Gastrocnemius medialis (tissue), 4 donors: ENCODE results near the gene ATF5. TPM values are rescaled to one million over a fixed set of nuclear protein-coding genes. Genes with fewer than 3 reads are reported as not detected.
"Not testable (repeated sequence)": the region's sequence is repeated elsewhere in the genome, so short reads cannot be mapped to it uniquely, and the experiment has no call there.

Experiments
- ATAC-seq, 2 donors: fragments of 150-250 bp; one replicate each; pipeline ENCODE4 v1.9.1; 2016
- DNase-seq, 2 donors: peaks; one replicate each; pipeline ENCODE4 v3.0.0-alpha.2; 2019
- H3K27ac ChIP-seq, 4 donors: fragments of 200-600 bp; sonication (generic); 1 replicate in 1 of 4; 2 replicates in 3 of 4; pipeline ENCODE4 v1.5.1; 2016 to 2018; ENCODE audit warnings: mild to moderate bottlenecking in 2 of 4, moderate library complexity in 1 of 4
- H3K27me3 ChIP-seq, 3 donors: fragments of 200-600 bp; sonication (generic) in 2 of 3; 1 replicate in 1 of 3; 2 replicates in 2 of 3; pipeline versions ENCODE4 v1.5.1 to v1.6.0; 2016 to 2019; ENCODE audit warnings: mild to moderate bottlenecking in 1 of 3, moderate library complexity in 1 of 3
- H3K36me3 ChIP-seq, 2 donors: fragments of 200-600 bp; sonication (generic) in 1 of 2; one replicate each; pipeline ENCODE4 v1.5.1; 2017 to 2018
- H3K4me1 ChIP-seq, 2 donors: fragments of 200-600 bp; sonication (generic) in 1 of 2; one replicate each; pipeline ENCODE4 v1.5.1; 2016 to 2017; ENCODE audit warnings: mild to moderate bottlenecking in 2 of 2
- H3K4me3 ChIP-seq, 4 donors: fragments of 200-600 bp; sonication (generic) in 3 of 4; 1 replicate in 1 of 4; 2 replicates in 3 of 4; pipeline ENCODE4 v1.5.1; 2016 to 2019; ENCODE audit warnings: mild to moderate bottlenecking in 2 of 4
- H3K9me3 ChIP-seq, 3 donors: fragments of 200-600 bp; sonication (generic) in 2 of 3; 1 replicate in 1 of 3; 2 replicates in 2 of 3; pipeline ENCODE4 v1.5.1; 2016 to 2019
- POLR2A ChIP-seq, 2 donors: fragments of 450-650 bp; IDR thresholded peaks; one replicate each; pipeline ENCODE4 v1.6.1; 2017; ENCODE audit warnings: antibody characterized with exemption in 2 of 2, mild to moderate bottlenecking in 2 of 2, moderate library complexity in 2 of 2
- in situ Hi-C, 4 donors: fragments of 200-750 bp; cut with MboI; loops; one replicate each; pipeline versions ENCODE4 v1.15.0 to v1.8.0; 2017; ENCODE audit warnings: low sequenced_read_pairs in 4 of 4
- intact Hi-C: fragments of 100-400 bp; cut with DNase I; formaldehyde crosslinking; loops from one replicate; pipeline ENCODE4 v1.15.1; 2023; ENCODE audit warnings: low total_unique reads
- total RNA-seq, 4 donors: library from RNA; depleted of rRNA; stranded (reverse); fragments of >200 nt; gene quantifications; one replicate each; pipeline versions ENCODE4 v1.1.0 to v1.2.3, GENCODE V29; 2016
- TF ChIP-seq, protein P1 (sequence below), 5 experiments: fragments of 450-650 bp in 3 of 5; fragments of 200-600 bp in 2 of 5; sonication (generic) in 2 of 5; IDR thresholded peaks in 4 of 5; conservative IDR thresholded peaks in 1 of 5; 1 replicate in 4 of 5; 2 replicates in 1 of 5; pipeline ENCODE4 v1.5.1; 2016 to 2019; ENCODE audit warnings: antibody characterized with exemption in 5 of 5, mild to moderate bottlenecking in 3 of 5, moderate library complexity in 3 of 5

Gene ATF5
- total RNA-seq, 4 donors from 2014 or later = 6.4 to 10.8 (median 9.0) TPM

DNA sequence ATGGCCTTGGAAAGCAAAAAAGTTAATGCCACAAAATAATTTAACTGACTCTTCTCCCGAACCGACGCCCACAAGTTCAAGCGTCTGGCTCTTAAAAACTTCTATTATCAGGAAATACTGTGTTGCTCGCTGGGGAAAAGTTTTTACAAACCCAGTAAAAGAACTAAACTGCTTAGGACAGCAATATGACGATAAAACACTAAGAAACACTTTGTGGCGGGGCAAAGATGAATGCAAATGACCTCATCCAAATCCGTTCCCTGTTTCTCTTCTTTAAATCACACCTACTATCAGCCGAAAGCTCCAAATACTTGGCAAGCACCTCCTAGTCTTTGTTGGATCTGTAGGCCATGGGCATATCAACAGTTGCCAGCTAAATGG lies 27.1 kb downstream of the ATF5 start:
- intact Hi-C loops = no loop called here
- in situ Hi-C loops = no loop called here
- TF ChIP-seq, protein P1, sequence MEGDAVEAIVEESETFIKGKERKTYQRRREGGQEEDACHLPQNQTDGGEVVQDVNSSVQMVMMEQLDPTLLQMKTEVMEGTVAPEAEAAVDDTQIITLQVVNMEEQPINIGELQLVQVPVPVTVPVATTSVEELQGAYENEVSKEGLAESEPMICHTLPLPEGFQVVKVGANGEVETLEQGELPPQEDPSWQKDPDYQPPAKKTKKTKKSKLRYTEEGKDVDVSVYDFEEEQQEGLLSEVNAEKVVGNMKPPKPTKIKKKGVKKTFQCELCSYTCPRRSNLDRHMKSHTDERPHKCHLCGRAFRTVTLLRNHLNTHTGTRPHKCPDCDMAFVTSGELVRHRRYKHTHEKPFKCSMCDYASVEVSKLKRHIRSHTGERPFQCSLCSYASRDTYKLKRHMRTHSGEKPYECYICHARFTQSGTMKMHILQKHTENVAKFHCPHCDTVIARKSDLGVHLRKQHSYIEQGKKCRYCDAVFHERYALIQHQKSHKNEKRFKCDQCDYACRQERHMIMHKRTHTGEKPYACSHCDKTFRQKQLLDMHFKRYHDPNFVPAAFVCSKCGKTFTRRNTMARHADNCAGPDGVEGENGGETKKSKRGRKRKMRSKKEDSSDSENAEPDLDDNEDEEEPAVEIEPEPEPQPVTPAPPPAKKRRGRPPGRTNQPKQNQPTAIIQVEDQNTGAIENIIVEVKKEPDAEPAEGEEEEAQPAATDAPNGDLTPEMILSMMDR (IDR thresholded peaks at IDR 0.05 in 4 of 5, conservative IDR thresholded peaks at IDR 0.05 in 1 of 5) = no peak
- no peak for TF ChIP-seq POLR2A (IDR thresholded peaks at IDR 0.05)
- Histone ChIP-seq H3K27me3 (peaks cover 0 to 7% (median 0%) of the 10 kb centered on the region in 3 donors), H3K27ac (no peak overlapping the region), H3K4me3 (no peak overlapping the region), H3K36me3 (no peaks in the 10 kb centered on the region), H3K4me1 (no peaks in the 10 kb centered on the region), H3K9me3 (no peaks in the 10 kb centered on the region)
- no peak for DNase-seq
- no peak for ATAC-seq

DNA sequence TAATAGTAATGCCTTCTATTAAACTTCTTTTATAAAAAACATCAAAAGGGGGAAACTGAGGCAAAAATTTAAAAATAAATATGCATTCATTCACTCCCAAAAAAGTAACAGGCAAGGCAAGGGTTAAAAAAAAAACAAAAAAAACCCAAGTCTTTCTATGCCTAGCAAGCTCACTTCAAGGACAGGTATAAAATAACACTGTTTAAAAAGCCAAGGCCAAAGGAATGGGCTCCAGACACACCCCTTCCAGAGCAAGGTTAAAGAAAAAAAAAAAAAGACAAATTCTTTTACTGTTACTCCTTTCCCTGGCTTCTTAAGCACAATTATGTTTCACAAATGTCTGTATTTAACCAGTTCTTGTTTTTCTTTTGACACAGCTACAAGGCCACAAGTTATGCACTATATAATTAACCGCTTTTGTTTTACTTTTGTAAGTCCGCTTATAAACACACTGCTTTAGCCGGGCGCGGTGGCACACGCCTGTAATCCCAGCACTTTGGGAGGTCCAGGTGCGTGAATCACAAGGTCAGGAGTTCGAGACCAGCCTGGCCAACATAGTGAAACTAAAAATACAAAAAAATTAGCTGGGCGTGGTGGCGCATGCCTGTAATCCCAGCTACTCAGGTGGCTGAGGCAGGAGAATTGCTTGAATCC lies 28.4 kb downstream of the ATF5 start:
- Histone ChIP-seq H3K4me1 (no peaks in the 10 kb centered on the region), H3K36me3 (no peaks in the 10 kb centered on the region), H3K9me3 (no peaks in the 10 kb centered on the region), H3K27me3 (no peaks in the 10 kb centered on the region), H3K4me3 (no peak overlapping the region), H3K27ac (no peak overlapping the region)
- ATAC-seq = no peak
- TF ChIP-seq, protein P1 (IDR thresholded peaks at IDR 0.05 in 4 of 5, conservative IDR thresholded peaks at IDR 0.05 in 1 of 5) = no peak
- no peak for TF ChIP-seq POLR2A (IDR thresholded peaks at IDR 0.05)
- in situ Hi-C loops (no loop called here), intact Hi-C loops (no loop called here)
- no peak for DNase-seq

DNA sequence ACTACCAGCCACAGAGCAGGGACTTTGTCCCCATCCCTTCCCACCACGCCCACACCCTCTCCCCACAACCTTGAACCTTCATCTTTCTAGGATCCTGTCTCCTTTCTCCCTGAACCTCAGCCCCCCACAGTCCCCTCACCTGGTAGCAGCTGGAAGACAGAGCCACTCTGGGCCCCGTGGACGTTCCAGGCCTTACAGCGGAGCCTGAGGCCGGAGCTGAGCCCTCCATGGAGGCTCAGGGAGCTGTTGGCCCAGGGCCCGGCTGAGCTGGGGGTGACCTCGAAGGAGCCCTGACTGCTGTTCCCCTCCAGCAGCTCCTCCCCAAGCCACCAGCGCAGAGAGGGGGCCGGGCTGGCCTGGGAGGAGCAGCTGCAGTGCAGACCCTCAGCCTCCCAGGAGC lies 29.1 kb downstream of the ATF5 start:
- ATAC-seq, intact Hi-C loops, H3K9me3 ChIP-seq, in situ Hi-C loops, H3K27me3 ChIP-seq, H3K27ac ChIP-seq, H3K36me3 ChIP-seq, DNase-seq, H3K4me3 ChIP-seq, H3K4me1 ChIP-seq: not testable (repeated sequence)

DNA sequence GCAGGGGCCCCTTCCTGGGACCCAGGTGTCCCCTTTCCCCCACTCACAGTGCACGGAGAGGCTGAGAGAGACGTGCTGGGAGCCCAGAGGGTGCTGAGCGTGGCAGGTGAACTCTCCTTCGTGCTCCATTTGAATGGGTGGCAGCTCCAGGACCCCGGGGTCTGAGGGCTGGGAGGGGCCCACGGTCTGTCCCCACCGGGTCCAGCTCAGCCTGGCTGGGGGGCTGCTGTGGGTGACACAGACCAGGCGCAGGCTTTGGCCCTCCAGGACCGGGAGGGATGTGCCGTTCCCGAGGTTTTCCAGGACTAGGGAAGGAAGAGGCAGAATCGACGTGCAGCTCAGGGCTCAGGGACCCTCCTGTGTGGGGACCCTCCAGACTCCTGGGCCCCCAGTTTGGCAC lies 29.6 kb downstream of the ATF5 start:
- DNase-seq, H3K4me3 ChIP-seq, ATAC-seq, in situ Hi-C loops, H3K4me1 ChIP-seq, H3K9me3 ChIP-seq, H3K36me3 ChIP-seq, H3K27ac ChIP-seq, intact Hi-C loops, H3K27me3 ChIP-seq: not testable (repeated sequence)

DNA sequence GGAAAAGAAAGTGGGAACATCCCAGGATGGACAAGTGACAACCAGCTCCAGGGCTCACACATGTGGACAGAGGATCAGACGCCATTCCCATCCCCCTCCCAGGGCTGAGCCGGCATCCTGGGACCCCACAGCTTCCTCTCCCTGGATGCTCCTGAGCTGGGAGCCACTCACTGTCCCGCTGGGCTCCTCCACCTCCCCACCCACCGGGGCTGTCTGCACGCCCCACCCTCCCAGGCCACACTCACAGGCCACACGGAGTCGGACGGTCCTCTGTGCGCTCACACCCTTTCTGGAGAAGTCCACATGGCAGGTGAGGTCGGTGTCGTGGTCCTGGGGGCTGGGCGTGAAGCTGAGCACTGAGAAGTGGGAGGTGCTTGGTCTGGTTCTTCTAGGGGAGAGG lies 30.9 kb downstream of the ATF5 start:
- H3K27me3 ChIP-seq, H3K4me1 ChIP-seq, H3K27ac ChIP-seq, H3K36me3 ChIP-seq, DNase-seq, ATAC-seq, H3K9me3 ChIP-seq, H3K4me3 ChIP-seq, in situ Hi-C loops, intact Hi-C loops: not testable (repeated sequence)

DNA sequence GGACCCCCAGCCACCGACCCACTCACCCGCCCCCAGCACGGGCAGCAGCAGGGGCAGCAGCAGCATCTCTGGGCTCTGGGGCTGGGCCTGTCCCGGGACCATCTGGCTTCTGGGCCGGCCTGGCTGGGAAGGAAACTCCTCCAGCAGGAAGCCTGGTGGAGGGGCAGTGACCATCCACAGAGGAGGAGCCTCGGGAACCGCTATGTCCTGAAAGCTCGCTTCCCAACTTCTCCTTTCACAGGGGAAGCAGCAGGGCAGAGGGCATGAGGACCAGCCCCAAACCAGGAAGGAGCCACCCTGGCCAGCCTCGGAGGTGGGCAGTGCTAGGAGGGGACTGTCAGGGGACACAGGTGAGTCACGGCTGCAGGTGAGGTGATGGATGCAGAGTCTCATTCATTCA lies 32.0 kb downstream of the ATF5 start, which contains the start of gene SIGLEC11:
TSS of gene SIGLEC11 (minus strand) at position 193 of the 400 bp plus-strand sequence. CDS start at position 102, 91 bp downstream.
- intact Hi-C loops, ATAC-seq, H3K27me3 ChIP-seq, H3K4me3 ChIP-seq, H3K36me3 ChIP-seq, H3K27ac ChIP-seq, DNase-seq, H3K9me3 ChIP-seq, H3K4me1 ChIP-seq, in situ Hi-C loops: not testable (repeated sequence)
